ENCODE data around the gene LRRC51.

GRCh38 chr11:72078477-72078876 lies 2.2 kb upstream of the LRRC51 start:
- no peak for TF ChIP-seq CTCF (IDR thresholded peaks at IDR 0.05; ENCODE audit: insufficient read depth, low read length, poor library complexity, severe bottlenecking)
- TF ChIP-seq EZH2phosphoT487 (conservative IDR thresholded peaks at IDR 0.05; ENCODE audit: low read length): no peak

Data from SU-DHL-6 (cell line).